Right lobe of liver (tissue), 6 donors: Measurements from ENCODE around the gene HMGN4. TPM values are rescaled to one million over a fixed set of nuclear protein-coding genes. Genes with fewer than 3 reads are reported as not detected.
"Not testable (repeated sequence)": the region's sequence is repeated elsewhere in the genome, so short reads cannot be mapped to it uniquely, and the experiment has no call there.

Experiments used
- ATAC-seq, 4 donors: fragments of 200-7000 bp; cut with Tn5 transposase; one replicate each; pipeline ENCODE4 v1.9.1; 2020; ENCODE audit warnings: mild to moderate bottlenecking in 4 of 4, moderate library complexity in 4 of 4
- DNase-seq, 3 donors: peaks; one replicate each; pipeline ENCODE4 v3.0.0-alpha.2; 2020
- H3K27ac ChIP-seq, 3 donors: fragments of 200-600 bp; one replicate each; pipeline ENCODE4 v1.8.0; 2022
- H3K27me3 ChIP-seq, 2 donors: fragments of 200-600 bp; one replicate each; pipeline ENCODE4 v1.8.0; 2022
- H3K36me3 ChIP-seq, 4 donors: fragments of 200-600 bp; sonication (generic) in 1 of 4; one replicate each; pipeline versions ENCODE4 v1.5.1 to v1.8.0; 2017 to 2022; ENCODE audit warnings: control low read depth in 1 of 4
- H3K4me1 ChIP-seq, 4 donors: fragments of 200-600 bp; sonication (generic) in 1 of 4; one replicate each; pipeline versions ENCODE4 v1.5.1 to v1.8.0; 2017 to 2022; ENCODE audit warnings: control low read depth in 1 of 4
- H3K4me3 ChIP-seq, 3 donors: fragments of 200-600 bp; one replicate each; pipeline ENCODE4 v1.8.0; 2022
- H3K9me3 ChIP-seq, 4 donors: fragments of 200-600 bp; sonication (generic) in 1 of 4; one replicate each; pipeline versions ENCODE4 v1.5.1 to v1.8.0; 2017 to 2022; ENCODE audit warnings: control low read depth in 1 of 4
- POLR2A ChIP-seq: fragments of 450-650 bp; IDR thresholded peaks from one replicate; pipeline ENCODE4 v1.6.1; 2017; ENCODE audit warnings: antibody characterized with exemption, mild to moderate bottlenecking
- WGBS: methylation state at CpG from one replicate; pipeline ENCODE4 v1.1.6; 2018; ENCODE audit warnings: low coverage, low lambda C conversion rate; ENCODE audit not compliant: insufficient coverage; ENCODE audit errors: missing lambda C conversion rate; 5-methylcytosine and 5-hydroxymethylcytosine counted together
- intact Hi-C, 2 donors: fragments of 100-400 bp; cut with DNase I; formaldehyde crosslinking; loops; one replicate each; pipeline versions ENCODE4 v1.11.2 to v1.14.1; 2022
- total RNA-seq, 6 experiments: library from RNA; depleted of rRNA in 2 of 6; stranded (reverse); fragments of >200 nt in 2 of 6; fragmentation: NEBNext Ultra II Directional in 3 of 6; extraction: Animal tissue kit (Norgen Biotek cat#: 25700) in 3 of 6; gene quantifications; one replicate each; pipeline versions ENCODE4 v1.1.0 to v1.2.4, GENCODE V29; 2016 to 2023
- TF ChIP-seq, protein P1 (sequence below), 4 donors: fragments of 200-600 bp in 3 of 4; fragments of 450-650 bp in 1 of 4; IDR thresholded peaks; one replicate each; pipeline versions ENCODE4 v1.5.1 to v1.8.0; 2016 to 2022; ENCODE audit warnings: antibody characterized with exemption in 4 of 4, mild to moderate bottlenecking in 2 of 4
- donor health status: DM: no; HTN: yes; CAD: no.
- donor health status: DM: no; HTN: no; CAD: no.
- donor health status: DM: no; HTN: no; CAD: no.
- donor health status: DM: no; HTN: yes; CAD: no.
- donor health status: DM: no; HTN: yes; CAD: no.

The HMGN4 gene
- total RNA-seq, 6 experiments from 2014 or later = 5.8 to 13.2 (median 9.1) TPM

GRCh38 chr6:26543953-26544352, 5.8 kb downstream of the HMGN4 start:
- peak in 1 of 4 donors; percentile 47 for ATAC-seq
- H3K36me3 ChIP-seq = peaks cover 0 to 3% (median 0%) of the 10 kb centered on the region in 4 donors
- no peak overlapping the region for H3K27ac ChIP-seq
- H3K4me1 ChIP-seq = peaks cover 0 to 13% (median 0%) of the 10 kb centered on the region in 4 donors
- intact Hi-C loops = no loop called here
- H3K9me3 ChIP-seq = no peaks in the 10 kb centered on the region
- no peak for DNase-seq
- no peak overlapping the region for H3K4me3 ChIP-seq
- H3K27me3 ChIP-seq = no peaks in the 10 kb centered on the region
- TF ChIP-seq, protein P1, sequence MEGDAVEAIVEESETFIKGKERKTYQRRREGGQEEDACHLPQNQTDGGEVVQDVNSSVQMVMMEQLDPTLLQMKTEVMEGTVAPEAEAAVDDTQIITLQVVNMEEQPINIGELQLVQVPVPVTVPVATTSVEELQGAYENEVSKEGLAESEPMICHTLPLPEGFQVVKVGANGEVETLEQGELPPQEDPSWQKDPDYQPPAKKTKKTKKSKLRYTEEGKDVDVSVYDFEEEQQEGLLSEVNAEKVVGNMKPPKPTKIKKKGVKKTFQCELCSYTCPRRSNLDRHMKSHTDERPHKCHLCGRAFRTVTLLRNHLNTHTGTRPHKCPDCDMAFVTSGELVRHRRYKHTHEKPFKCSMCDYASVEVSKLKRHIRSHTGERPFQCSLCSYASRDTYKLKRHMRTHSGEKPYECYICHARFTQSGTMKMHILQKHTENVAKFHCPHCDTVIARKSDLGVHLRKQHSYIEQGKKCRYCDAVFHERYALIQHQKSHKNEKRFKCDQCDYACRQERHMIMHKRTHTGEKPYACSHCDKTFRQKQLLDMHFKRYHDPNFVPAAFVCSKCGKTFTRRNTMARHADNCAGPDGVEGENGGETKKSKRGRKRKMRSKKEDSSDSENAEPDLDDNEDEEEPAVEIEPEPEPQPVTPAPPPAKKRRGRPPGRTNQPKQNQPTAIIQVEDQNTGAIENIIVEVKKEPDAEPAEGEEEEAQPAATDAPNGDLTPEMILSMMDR (IDR thresholded peaks at IDR 0.05) = peak in 1 of 4 donors; percentile 17
- TF ChIP-seq POLR2A = no peak

- intact Hi-C loops = no loop called here
- peak; percentile 85 to 96 (median 94) for ATAC-seq
- no peak overlapping the region for H3K27ac ChIP-seq
Measured at GRCh38 chr6:26544473-26544872, 6.3 kb downstream of the HMGN4 start.

GRCh38 chr6:26545627-26546026, 7.5 kb downstream of the HMGN4 start:
- Histone ChIP-seq H3K27me3 (peaks cover 0 to 3% of the 10 kb centered on the region in 2 donors), H3K9me3 (no peaks in the 10 kb centered on the region), H3K36me3 (peaks cover 0 to 3% (median 0%) of the 10 kb centered on the region in 4 donors), H3K27ac (no peak overlapping the region), H3K4me1 (peaks cover 0 to 13% (median 0%) of the 10 kb centered on the region in 4 donors), H3K4me3 (no peak overlapping the region)
- WGBS = 79% methylated on average over 6 of the region's 6 CpGs
- TF ChIP-seq POLR2A = no peak
- TF ChIP-seq, protein P1 (IDR thresholded peaks at IDR 0.05) = no peak
- no peak for DNase-seq
- no peak for ATAC-seq
- intact Hi-C loops = no loop called here

More at GRCh38 chr6:26544473-26544872, 6.3 kb downstream of the HMGN4 start:
- peaks cover 0 to 13% (median 0%) of the 10 kb centered on the region in 4 donors for H3K4me1 ChIP-seq
- H3K4me3 ChIP-seq = no peak overlapping the region
- TF ChIP-seq POLR2A = no peak
- TF ChIP-seq, protein P1 (IDR thresholded peaks at IDR 0.05) = no peak
- H3K9me3 ChIP-seq = no peaks in the 10 kb centered on the region
- peaks cover 0 to 3% (median 0%) of the 10 kb centered on the region in 4 donors for H3K36me3 ChIP-seq
- no peak for DNase-seq
- H3K27me3 ChIP-seq = no peaks in the 10 kb centered on the region

DNA sequence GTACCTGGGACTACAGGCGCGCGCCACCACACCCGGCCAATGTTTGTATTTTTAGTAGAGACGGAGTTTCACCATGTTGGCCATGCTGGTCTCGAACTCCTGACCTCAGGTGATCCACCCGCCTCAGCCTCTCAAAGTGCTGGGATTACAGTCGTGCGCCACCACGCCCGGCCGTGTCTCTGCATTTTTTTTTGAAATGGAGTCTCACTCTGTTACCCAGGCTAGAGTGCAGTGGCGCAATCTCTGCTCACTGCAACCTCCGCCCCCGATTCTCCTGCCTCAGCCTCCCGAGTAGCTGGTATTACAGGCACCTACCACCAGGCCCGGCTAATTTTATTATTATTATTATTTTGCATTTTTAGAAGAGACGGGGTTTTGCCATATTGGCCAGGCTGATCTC, 9.2 kb downstream of the HMGN4 start:
- H3K9me3 ChIP-seq, H3K27me3 ChIP-seq, H3K27ac ChIP-seq, H3K4me3 ChIP-seq, H3K36me3 ChIP-seq, intact Hi-C loops, ATAC-seq, DNase-seq: not testable (repeated sequence)
- peaks cover 0 to 13% (median 0%) of the 10 kb centered on the region in 4 donors for H3K4me1 ChIP-seq
- WGBS = 99% methylated on average over 7 of the region's 18 CpGs

DNA sequence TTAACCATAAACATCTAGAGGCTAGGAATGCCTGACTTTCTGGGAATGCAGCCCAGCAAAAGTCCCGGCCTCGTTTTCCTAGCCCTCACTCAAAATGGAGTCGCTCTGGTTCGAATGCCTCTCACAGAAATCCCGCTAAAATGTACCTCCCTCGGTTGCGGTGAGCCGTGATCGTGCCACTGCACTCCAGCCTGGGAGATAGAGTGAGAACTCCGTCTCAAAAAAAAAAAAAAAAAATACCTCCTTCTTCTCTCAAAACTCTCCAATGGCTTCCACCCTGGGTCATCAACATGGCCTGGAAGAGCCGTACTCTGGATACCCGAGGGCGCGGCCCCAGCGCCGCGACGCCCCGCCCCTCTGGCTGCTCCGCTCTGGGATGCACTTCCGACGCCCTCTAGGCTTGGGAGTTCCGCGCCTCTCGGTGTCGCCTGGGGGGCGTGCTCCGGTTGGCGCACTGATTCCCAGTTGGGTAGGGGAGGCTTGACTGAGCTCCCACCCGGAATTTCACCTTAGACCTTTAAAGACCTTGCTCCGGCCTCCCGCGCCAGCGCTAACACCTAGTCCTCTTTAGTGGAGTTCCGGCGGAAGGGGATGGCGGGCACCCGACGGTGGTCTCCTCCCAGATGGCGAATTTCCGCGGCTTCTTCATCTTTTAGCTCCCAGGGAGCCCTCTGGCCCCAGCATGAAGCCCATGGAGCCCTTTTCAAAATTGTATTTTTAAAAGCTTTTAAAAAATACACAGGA, 12.3 kb downstream of the HMGN4 start:
- no peak overlapping the region for H3K27ac ChIP-seq
- H3K9me3 ChIP-seq = no peaks in the 10 kb centered on the region
- H3K4me1 ChIP-seq = peaks cover 0 to 18% (median 8%) of the 10 kb centered on the region in 4 donors
- ATAC-seq (peak; percentile 31 to 62 (median 36)), DNase-seq (peak; percentile 51 to 63 (median 53))
- TF ChIP-seq, protein P1 (IDR thresholded peaks at IDR 0.05) = no peak
- TF ChIP-seq POLR2A = no peak
- H3K4me3 ChIP-seq = peak overlapping the region; percentile 15 to 45 (median 28)
- intact Hi-C loops = no loop called here
- peaks cover 0 to 3% of the 10 kb centered on the region in 2 donors for H3K27me3 ChIP-seq
- WGBS = 12% methylated on average over 23 of the region's 42 CpGs
- peaks cover 0 to under 1% (median 0%) of the 10 kb centered on the region in 4 donors for H3K36me3 ChIP-seq
